Measurements from ENCODE around the gene OR1E2.

Gene OR1E2

GRCh38 chr17:3433741-3434140 is at the start of gene OR1E2:
OR1E2 (minus strand) TSS chr17:3433841; CDS start chr17:3433841, 0 bp downstream.
- Histone ChIP-seq H3K4me3 (replicated peaks; ENCODE audit: low read depth, low read length) (no peak within 1 kb of the TSS), H3K27me3 (replicated peaks; ENCODE audit: control insufficient read depth, insufficient read depth, low read length) (no peaks in the 10 kb centered on the region), H3K36me3 (ENCODE audit: control insufficient read depth, insufficient read depth, low read length) (no peaks in the 10 kb centered on the region)
- DNase-seq (ENCODE audit: extremely low read depth, insufficient read length), result no peak
- no peak for TF ChIP-seq CTCF (IDR thresholded peaks at IDR 0.05; ENCODE audit: insufficient read depth, low read length, poor library complexity, severe bottlenecking)

DNA sequence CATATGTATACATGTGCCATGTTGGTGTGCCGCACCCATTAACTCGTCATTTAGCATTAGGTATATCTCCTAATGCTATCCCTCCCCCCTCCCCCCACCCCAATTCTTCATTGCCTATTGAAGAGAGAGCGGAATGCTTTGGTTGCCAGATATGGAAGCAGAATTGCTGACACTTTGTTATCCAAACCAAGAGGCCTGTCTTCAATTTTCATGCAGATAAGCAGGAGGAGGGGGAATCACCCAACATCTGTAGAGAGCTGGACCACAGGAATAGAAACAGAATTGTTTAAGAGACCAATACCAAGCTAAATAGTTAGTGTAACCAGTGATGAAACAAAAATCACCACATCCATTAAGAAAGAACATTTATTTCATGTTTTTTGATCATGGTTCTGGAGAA is 49.2 kb upstream of the OR1E2 start:
- Histone ChIP-seq H3K4me3 (replicated peaks; ENCODE audit: low read depth, low read length) (no peak overlapping the region), H3K27me3 (replicated peaks; ENCODE audit: control insufficient read depth, insufficient read depth, low read length) (no peaks in the 10 kb centered on the region; the same call in 1 of the 2 replicates), H3K36me3 (ENCODE audit: control insufficient read depth, insufficient read depth, low read length) (no peaks in the 10 kb centered on the region)
- no peak for TF ChIP-seq CTCF (IDR thresholded peaks at IDR 0.05; ENCODE audit: insufficient read depth, low read length, poor library complexity, severe bottlenecking)
- DNase-seq (ENCODE audit: extremely low read depth, insufficient read length), result no peak

DNA sequence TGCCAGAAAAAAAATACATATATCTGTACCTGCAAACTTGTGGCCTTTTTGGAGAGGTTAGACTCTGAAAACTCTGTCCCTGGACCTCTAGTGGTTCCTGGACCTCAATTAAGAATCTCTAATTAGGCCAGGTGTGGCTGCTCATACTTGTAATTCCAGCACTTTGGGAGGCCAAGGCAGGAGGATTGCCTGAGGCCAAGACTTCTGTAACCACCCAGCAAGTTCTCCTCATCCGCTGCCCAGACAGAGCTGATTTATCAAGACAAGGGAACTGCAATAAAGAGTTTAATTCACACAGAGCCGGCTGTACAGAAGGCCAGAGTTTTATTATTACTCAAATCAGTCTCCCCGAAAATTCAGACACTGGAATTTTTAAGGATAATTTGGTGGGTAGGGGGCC is 46.3 kb upstream of the OR1E2 start:
- H3K27me3 ChIP-seq (replicated peaks; ENCODE audit: control insufficient read depth, insufficient read depth, low read length), result no peaks in the 10 kb centered on the region; the same call in 1 of the 2 replicates
- H3K4me3 ChIP-seq (replicated peaks; ENCODE audit: low read depth, low read length), result no peak overlapping the region
- no peak for DNase-seq (ENCODE audit: extremely low read depth, insufficient read length)
- no peak for TF ChIP-seq CTCF (IDR thresholded peaks at IDR 0.05; ENCODE audit: insufficient read depth, low read length, poor library complexity, severe bottlenecking)
- H3K36me3 ChIP-seq (ENCODE audit: control insufficient read depth, insufficient read depth, low read length), result no peaks in the 10 kb centered on the region

- TF ChIP-seq CTCF (IDR thresholded peaks at IDR 0.05; ENCODE audit: insufficient read depth, low read length, poor library complexity, severe bottlenecking), result no peak
- peak within 1 kb of the TSS; percentile 56 for H3K4me3 ChIP-seq (replicated peaks; ENCODE audit: low read depth, low read length)
- no peaks in the 10 kb centered on the region; the same call in 1 of the 2 replicates for H3K27me3 ChIP-seq (replicated peaks; ENCODE audit: control insufficient read depth, insufficient read depth, low read length)
- no peaks in the 10 kb centered on the region for H3K36me3 ChIP-seq (ENCODE audit: control insufficient read depth, insufficient read depth, low read length)
- DNase-seq (ENCODE audit: extremely low read depth, insufficient read length), result no peak
These were observed 42.4 kb upstream of the OR1E2 start, which contains the start of gene ASPA for GRCh38 chr17:3475812-3476610. ASPA (plus strand) TSS chr17:3475997; CDS start chr17:3476160, 163 bp downstream.

- no peak overlapping the region for H3K4me3 ChIP-seq (replicated peaks; ENCODE audit: low read depth, low read length)
- H3K27me3 ChIP-seq (replicated peaks; ENCODE audit: control insufficient read depth, insufficient read depth, low read length), result no peaks in the 10 kb centered on the region
- TF ChIP-seq CTCF (IDR thresholded peaks at IDR 0.05; ENCODE audit: insufficient read depth, low read length, poor library complexity, severe bottlenecking), result no peak
- DNase-seq (ENCODE audit: extremely low read depth, insufficient read length), result no peak
- no peaks in the 10 kb centered on the region for H3K36me3 ChIP-seq (ENCODE audit: control insufficient read depth, insufficient read depth, low read length)
These were observed 41.6 kb upstream of the OR1E2 start for GRCh38 chr17:3475251-3475685.
